ENCODE data around the gene GNA14.

DNA sequence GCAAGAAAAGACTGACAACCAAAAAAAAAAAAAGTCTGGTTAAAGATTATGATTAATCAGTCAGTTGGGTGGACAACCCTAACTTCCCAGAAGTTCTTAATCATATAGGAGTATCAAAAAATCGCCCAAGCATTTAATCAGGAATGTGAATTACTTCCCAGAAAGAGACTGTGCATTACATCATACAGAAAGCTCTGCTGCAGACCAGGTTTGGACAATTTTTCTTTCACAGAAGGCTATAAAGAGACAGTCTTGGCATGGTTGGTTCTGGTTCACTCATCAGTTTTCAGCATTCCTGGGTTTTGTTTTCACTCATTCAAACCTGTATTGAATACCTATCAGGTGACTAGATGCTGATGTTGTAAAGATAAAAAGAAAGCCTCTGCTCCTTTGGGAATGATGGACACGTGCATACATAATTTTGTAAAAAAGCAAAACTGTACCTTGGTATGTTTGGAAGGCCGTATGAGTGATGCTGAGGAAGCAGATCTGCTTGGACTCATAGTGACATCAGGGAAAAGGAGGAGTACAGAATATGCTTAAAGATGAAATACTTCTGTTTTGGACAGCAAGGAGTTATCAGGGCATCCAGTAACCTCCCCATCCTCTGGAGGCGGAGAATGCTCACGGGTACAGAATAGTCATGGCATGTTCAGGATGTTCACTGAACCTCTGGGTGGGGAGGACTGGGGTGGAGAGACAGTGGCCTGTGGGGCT, 178.4 kb downstream of the GNA14 start:
- TF ChIP-seq, protein P1, sequence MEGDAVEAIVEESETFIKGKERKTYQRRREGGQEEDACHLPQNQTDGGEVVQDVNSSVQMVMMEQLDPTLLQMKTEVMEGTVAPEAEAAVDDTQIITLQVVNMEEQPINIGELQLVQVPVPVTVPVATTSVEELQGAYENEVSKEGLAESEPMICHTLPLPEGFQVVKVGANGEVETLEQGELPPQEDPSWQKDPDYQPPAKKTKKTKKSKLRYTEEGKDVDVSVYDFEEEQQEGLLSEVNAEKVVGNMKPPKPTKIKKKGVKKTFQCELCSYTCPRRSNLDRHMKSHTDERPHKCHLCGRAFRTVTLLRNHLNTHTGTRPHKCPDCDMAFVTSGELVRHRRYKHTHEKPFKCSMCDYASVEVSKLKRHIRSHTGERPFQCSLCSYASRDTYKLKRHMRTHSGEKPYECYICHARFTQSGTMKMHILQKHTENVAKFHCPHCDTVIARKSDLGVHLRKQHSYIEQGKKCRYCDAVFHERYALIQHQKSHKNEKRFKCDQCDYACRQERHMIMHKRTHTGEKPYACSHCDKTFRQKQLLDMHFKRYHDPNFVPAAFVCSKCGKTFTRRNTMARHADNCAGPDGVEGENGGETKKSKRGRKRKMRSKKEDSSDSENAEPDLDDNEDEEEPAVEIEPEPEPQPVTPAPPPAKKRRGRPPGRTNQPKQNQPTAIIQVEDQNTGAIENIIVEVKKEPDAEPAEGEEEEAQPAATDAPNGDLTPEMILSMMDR (IDR thresholded peaks at IDR 0.05; ENCODE audit: low read depth, low read length): no peak
- no peak for TF ChIP-seq EZH2phosphoT487 (IDR thresholded peaks at IDR 0.05; ENCODE audit: low read depth)
